ENCODE results near the gene PPIC. TPM values are rescaled to one million over a fixed set of nuclear protein-coding genes. Genes with fewer than 3 reads are reported as not detected.

The PPIC gene
- total RNA-seq, 1 experiment from 2014 or later, result 10.8 TPM

DNA sequence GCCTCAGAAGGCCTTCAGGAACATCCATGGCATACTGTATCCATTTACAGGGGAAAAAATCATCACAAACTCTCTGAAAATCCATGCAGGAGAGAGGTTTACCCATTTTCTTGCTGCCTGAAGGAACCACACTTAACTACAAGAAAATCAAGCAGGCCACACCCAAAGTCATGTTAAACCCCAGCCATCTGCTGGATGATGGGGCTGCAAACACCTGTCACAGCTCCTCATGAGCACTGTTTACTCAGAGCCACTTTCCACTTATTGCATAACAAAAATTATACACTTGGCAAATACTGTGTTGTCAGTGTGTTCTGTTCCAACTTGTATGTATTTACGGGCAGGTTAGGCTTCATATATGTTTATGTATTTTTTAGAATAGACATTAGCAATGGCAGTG, 35.8 kb downstream of the PPIC start:
- H2AK5ac ChIP-seq (ENCODE audit: insufficient read length, low read length), result no peak overlapping the region
- no peak overlapping the region for H2BK20ac ChIP-seq (ENCODE audit: low read depth, low read length, poor library complexity, severe bottlenecking)
- no peaks in the 10 kb centered on the region for H3K79me1 ChIP-seq (ENCODE audit: insufficient read depth, low read depth, low read length, poor library complexity, severe bottlenecking)
- no peak overlapping the region for H2BK12ac ChIP-seq (ENCODE audit: insufficient read length, low read depth, low read length)
- no peak for TF ChIP-seq CTCF (conservative IDR thresholded peaks at IDR 0.05)
- no peak overlapping the region for H3K23ac ChIP-seq (ENCODE audit: insufficient read length, low read depth, low read length)
- no peak overlapping the region for H3K14ac ChIP-seq (ENCODE audit: insufficient read depth, low read length)
- no peak overlapping the region for H3K4ac ChIP-seq (ENCODE audit: low read depth, low read length)
- no peak overlapping the region for H2BK120ac ChIP-seq (ENCODE audit: low read depth, low read length, poor library complexity, severe bottlenecking)
- no peaks in the 10 kb centered on the region for H3K9me3 ChIP-seq (ENCODE audit: control insufficient read depth, low read depth, low read length)
- Mint-ChIP-seq H3K4me3 (no peak overlapping the region), H3K36me3 (ENCODE audit: insufficient read depth in 1 of 3, low read depth in 3 of 3) (no peaks in the 10 kb centered on the region), H3K27me3 (ENCODE audit: low read depth) (no peaks in the 10 kb centered on the region), H3K9me3 (no peaks in the 10 kb centered on the region), H3K4me1 (peaks cover 18 to 26% of the 10 kb centered on the region in 2 experiments), H3K27ac (no peak overlapping the region)
- no peak overlapping the region for H2BK5ac ChIP-seq (ENCODE audit: insufficient read length, low read length)
- H4K20me1 ChIP-seq (ENCODE audit: control insufficient read depth, insufficient read depth, insufficient read length), result no peaks in the 10 kb centered on the region
- no peak overlapping the region for H3K18ac ChIP-seq (ENCODE audit: insufficient read length, low read depth, low read length)
- H3K27me3 ChIP-seq (ENCODE audit: insufficient read depth, low read length), result no peaks in the 10 kb centered on the region
- H3K27ac ChIP-seq (ENCODE audit: insufficient read length, low read depth, low read length), result no peak overlapping the region
- no peak overlapping the region for H3K4me2 ChIP-seq (ENCODE audit: insufficient read depth, insufficient read length, low read length)
- H2AFZ ChIP-seq (ENCODE audit: low read length), result no peak overlapping the region
- no peak overlapping the region for H3K9ac ChIP-seq (ENCODE audit: extremely low read depth, insufficient read length, low read length)
- H3T11ph ChIP-seq (ENCODE audit: low read length), result no peak overlapping the region
- H3K79me2 ChIP-seq (ENCODE audit: insufficient read depth, low read length), result no peaks in the 10 kb centered on the region
- no CpG with 5 or more reads among the region's 1 CpG for WGBS (ENCODE audit: extremely low coverage, insufficient read length, low lambda C conversion rate)
- no peaks in the 10 kb centered on the region for H3K23me2 ChIP-seq (ENCODE audit: insufficient read length, low read depth, low read length, poor library complexity, severe bottlenecking)
- H4K8ac ChIP-seq (replicated peaks; ENCODE audit: insufficient read length, low read depth, low read length), result no peak overlapping the region
- H2BK15ac ChIP-seq (ENCODE audit: low read depth, low read length), result no peak overlapping the region
- H4K5ac ChIP-seq (ENCODE audit: insufficient read length, low read depth, low read length), result no peak overlapping the region
- peaks cover 8% of the 10 kb centered on the region; the same call in 1 of the 2 replicates for H3K4me1 ChIP-seq (ENCODE audit: insufficient read depth, low read length)
- no peak overlapping the region for H4K91ac ChIP-seq (ENCODE audit: insufficient read length, low read depth, low read length)
- no peak overlapping the region for H3K56ac ChIP-seq (ENCODE audit: insufficient read length, low read depth, low read length)
- DNase-seq, result no peak
